IMR-90 (cell line): ENCODE measurements around the gene ZNF468. TPM values are rescaled to one million over a fixed set of nuclear protein-coding genes. Genes with fewer than 3 reads are reported as not detected.
"Not testable (repeated sequence)": the region's sequence is repeated elsewhere in the genome, so short reads cannot be mapped to it uniquely, and the experiment has no call there.

Experiments
- ATAC-seq: fragments of 200-7000 bp; cut with Tn5 transposase; 2 replicates; pipeline ENCODE4 v1.9.1; 2020; ENCODE audit warnings: low read depth, mild to moderate bottlenecking, moderate library complexity
- BruUV-seq: library from RNA; stranded (reverse); fragments of 400-500 nt; replicated peaks from 2 replicates; lab custom pipeline; 2021; lab: Mats Ljungman, UMichigan
- CTCF ChIA-PET: fragments of 300-600 bp; formaldehyde crosslinking; extraction: SDS; loops from one replicate; lab custom pipeline; 2021; ENCODE audit warnings: antibody characterized with exemption; lab: Yijun Ruan, JAX
- POLR2A ChIA-PET: fragments of 300-600 bp; sonication (Branson Sonifier 250); formaldehyde crosslinking; loops from one replicate; lab custom pipeline; 2022; ENCODE audit warnings: antibody characterized with exemption; ENCODE audit not compliant: unreplicated experiment; lab: Charles Lee
- DNase-seq: peaks from one replicate; pipeline ENCODE4 v3.0.0; 2013
- H2AFZ ChIP-seq: replicated peaks from 2 replicates; pipeline ENCODE3; 2013; ENCODE audit warnings: low read length, mild to moderate bottlenecking; ENCODE audit not compliant: poor library complexity
- H2AK5ac ChIP-seq: 2 replicates; pipeline ENCODE4 v1.6.1; 2013; ENCODE audit warnings: low read depth, low read length, inconsistent platforms
- H2AK9ac ChIP-seq: replicated peaks from 2 replicates; pipeline ENCODE3; 2013; ENCODE audit warnings: mild to moderate bottlenecking, low read depth, low read length, moderate library complexity; ENCODE audit not compliant: poor library complexity
- H2BK120ac ChIP-seq: 2 replicates; pipeline ENCODE4 v1.6.1; 2013; ENCODE audit warnings: low read depth, low read length, inconsistent platforms
- H2BK15ac ChIP-seq: 3 replicates; pipeline ENCODE4 v1.6.1; 2013; ENCODE audit warnings: low read depth, low read length, inconsistent platforms
- H2BK20ac ChIP-seq: 2 replicates; pipeline ENCODE4 v1.6.1; 2013; ENCODE audit warnings: low read depth, mild to moderate bottlenecking, inconsistent platforms, low read length, moderate library complexity
- H2BK5ac ChIP-seq: 2 replicates; pipeline ENCODE4 v1.6.1; 2013; ENCODE audit warnings: mild to moderate bottlenecking, low read depth, low read length, inconsistent platforms; ENCODE audit not compliant: poor library complexity, severe bottlenecking
- H3K14ac ChIP-seq: replicated peaks from 2 replicates; pipeline ENCODE4 v1.6.1; 2013; ENCODE audit warnings: low read depth, low read length, inconsistent platforms
- H3K18ac ChIP-seq: 2 replicates; pipeline ENCODE4 v1.6.1; 2013; ENCODE audit warnings: low read depth, low read length, control low read depth
- H3K23ac ChIP-seq: 2 replicates; pipeline ENCODE4 v1.6.1; 2013; ENCODE audit warnings: low read depth, low read length, inconsistent platforms
- H3K27ac ChIP-seq: 2 replicates; pipeline ENCODE4 v1.5.1; 2013; ENCODE audit warnings: mild to moderate bottlenecking, control low read depth, low read length; ENCODE audit not compliant: insufficient read depth
- H3K27me3 ChIP-seq: 2 replicates; pipeline ENCODE4 v1.6.1; 2013; ENCODE audit warnings: low read length; ENCODE audit not compliant: control insufficient read depth, insufficient read depth
- H3K36me3 ChIP-seq: 2 replicates; pipeline ENCODE4 v1.6.1; 2013; ENCODE audit warnings: low read length, mixed read lengths; ENCODE audit not compliant: control insufficient read depth, insufficient read depth
- H3K4ac ChIP-seq: 2 replicates; pipeline ENCODE4 v1.6.1; 2013; ENCODE audit warnings: low read depth, low read length, inconsistent platforms
- H3K4me1 ChIP-seq: 2 replicates; pipeline ENCODE4 v1.6.1; 2013; ENCODE audit warnings: low read length, mixed read lengths; ENCODE audit not compliant: control insufficient read depth, insufficient read depth
- H3K4me2 ChIP-seq: 2 replicates; pipeline ENCODE4 v1.6.1; 2013; ENCODE audit warnings: low read depth, mild to moderate bottlenecking, control low read depth, low read length, moderate library complexity
- H3K4me3 ChIP-seq: 2 replicates; pipeline ENCODE4 v1.5.1; 2013; ENCODE audit warnings: low read depth, mild to moderate bottlenecking, control low read depth, low read length, moderate library complexity; ENCODE audit not compliant: insufficient read depth
- H3K56ac ChIP-seq: 2 replicates; pipeline ENCODE4 v1.6.1; 2013; ENCODE audit warnings: low read length, inconsistent platforms; ENCODE audit not compliant: insufficient read depth; ENCODE audit errors: extremely low read depth
- H3K79me1 ChIP-seq, 2 experiments: 2 replicates each; pipeline ENCODE4 v1.6.1; 2013; ENCODE audit warnings: low read length in 2 of 2, inconsistent platforms in 1 of 2, low read depth in 1 of 2
- H3K9ac ChIP-seq: 2 replicates; pipeline ENCODE4 v1.6.1; 2013; ENCODE audit warnings: low read depth, low read length, control low read depth
- H3K9me1 ChIP-seq: 2 replicates; pipeline ENCODE4 v1.6.1; 2013; ENCODE audit warnings: low read length, inconsistent platforms; ENCODE audit not compliant: insufficient read depth
- H3K9me3 ChIP-seq: 2 replicates; pipeline ENCODE4 v1.6.1; 2013; ENCODE audit warnings: low read length; ENCODE audit not compliant: control insufficient read depth, insufficient read depth
- H4K20me1 ChIP-seq: 2 replicates; pipeline ENCODE4 v1.6.1; 2013; ENCODE audit warnings: low read length, inconsistent platforms; ENCODE audit not compliant: insufficient read depth
- H4K5ac ChIP-seq: 2 replicates; pipeline ENCODE4 v1.6.1; 2013; ENCODE audit warnings: mild to moderate bottlenecking, low read depth, low read length, control low read depth
- H4K8ac ChIP-seq, 2 experiments: 2 replicates each; pipeline ENCODE4 v1.6.1; 2013; ENCODE audit warnings: low read depth in 2 of 2, low read length in 2 of 2, control low read depth in 1 of 2, inconsistent platforms in 1 of 2
- H4K91ac ChIP-seq: 2 replicates; pipeline ENCODE4 v1.6.1; 2013; ENCODE audit warnings: low read depth, low read length, inconsistent platforms; ENCODE audit not compliant: insufficient read depth
- WGBS, 2 experiments: methylation state at CpG; one replicate each; pipeline versions ENCODE4 v1.1.5 to v1.1.7; 2013; ENCODE audit warnings: missing lambda C conversion rate in 2 of 2; ENCODE audit not compliant: insufficient read length in 1 of 2; ENCODE audit errors: extremely low coverage in 2 of 2; 5-methylcytosine and 5-hydroxymethylcytosine counted together
- dilution Hi-C: fragments of 300-500 bp; cut with HindIII; formaldehyde crosslinking; loops from one replicate; pipeline ENCODE4 v1.14.3; 2018; ENCODE audit warnings: low sequenced_read_pairs; ENCODE audit not compliant: unreplicated experiment
- in situ Hi-C: fragments of 300-500 bp; cut with MboI; formaldehyde crosslinking; loops from 3 replicates; pipeline ENCODE4 v1.14.3; 2019; ENCODE audit warnings: low sequenced_read_pairs, inconsistent platforms, mixed read lengths
- intact Hi-C: fragments of 100-400 bp; cut with micrococcal nuclease; formaldehyde crosslinking; loops from 2 replicates; pipeline ENCODE4 v1.10.0; 2022
- polyA plus RNA-seq, 3 experiments: library from polyadenylated mRNA; depleted of rRNA; stranded (reverse); fragments of >200 nt; gene quantifications; 2 replicates each; pipeline ENCODE4 v1.2.3, GENCODE V29; 2012; ENCODE audit warnings: low replicate concordance in 1 of 3
- total RNA-seq: library from RNA; depleted of rRNA; stranded (reverse); fragments of >200 nt; gene quantifications from 2 replicates; pipeline ENCODE4 v1.2.3, GENCODE V29; 2012

ZNF468 gene
- total and polyA plus RNA-seq, 2 of the 4 experiments (the other 2 are of a cell fraction) = 6.2 to 20.1 TPM

DNA sequence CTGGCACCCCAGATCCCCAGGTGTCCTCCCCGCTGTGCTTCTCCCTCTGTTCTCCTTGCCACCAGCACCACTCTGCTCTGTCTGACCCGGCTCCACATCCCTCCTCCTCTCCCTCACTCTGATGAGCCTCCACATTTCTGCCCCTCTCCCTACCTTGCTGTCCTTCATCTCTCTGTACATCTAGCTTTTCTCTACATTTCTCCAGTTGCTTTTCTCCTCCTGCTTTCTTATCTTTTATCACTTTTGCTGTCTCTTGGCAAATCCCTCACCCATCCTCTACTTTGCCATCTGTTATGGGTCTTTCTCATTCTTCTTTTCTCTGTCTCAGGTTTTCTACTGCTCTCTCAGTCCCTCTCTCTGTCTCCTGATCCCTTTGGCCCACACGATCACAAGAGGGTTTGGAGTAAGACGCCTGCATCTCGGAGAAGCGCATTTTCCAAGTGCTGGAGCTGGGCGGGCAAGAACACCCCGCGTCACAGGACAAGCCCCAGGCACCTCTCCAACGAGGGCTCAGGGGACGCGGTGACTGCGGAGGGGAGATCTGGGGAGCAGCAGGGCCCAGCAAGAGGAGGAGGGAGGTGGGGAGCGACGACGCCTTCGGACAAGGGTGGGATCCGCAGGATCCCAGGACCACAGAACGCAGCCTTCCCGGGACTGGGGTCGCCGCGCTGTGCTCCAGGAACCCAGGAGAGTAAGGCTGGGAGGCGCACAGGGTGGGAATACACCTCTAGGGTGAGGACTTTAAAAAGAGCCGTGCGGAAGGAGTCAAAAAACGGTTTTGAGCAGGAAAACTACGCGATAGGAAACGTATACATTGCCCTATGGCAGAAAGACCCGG lies 660 bp downstream of the ZNF468 start:
- H3K23ac ChIP-seq = 0 out of 2 replicates have a peak overlapping the region, but pooled peaks have one; percentile 38
- H2BK20ac ChIP-seq, POLR2A ChIA-PET, H3K9me3 ChIP-seq, in situ Hi-C loops, H4K20me1 ChIP-seq, H3K27me3 ChIP-seq, dilution Hi-C loops, H3K9me1 ChIP-seq, CTCF ChIA-PET, H2BK5ac ChIP-seq, H3K4me1 ChIP-seq, H2BK15ac ChIP-seq, H3K18ac ChIP-seq, H2AK5ac ChIP-seq: not testable (repeated sequence)
- peak overlapping the region; percentile 80 for H3K4me3 ChIP-seq
- 0 out of 2 replicates have a peak overlapping the region, but pooled peaks have one; percentile 8 for H2BK120ac ChIP-seq
- peak; percentile 15 for DNase-seq
- peak overlapping the region; percentile 24; the same call in 1 of the 2 replicates for H3K4ac ChIP-seq
- peak overlapping the region; percentile 59 for H3K56ac ChIP-seq
- H2AFZ ChIP-seq = peak overlapping the region; percentile 85
- H3K9ac ChIP-seq = peak overlapping the region; percentile 82
- peak overlapping the region; percentile 47; the same call in 1 of the 2 replicates for H4K91ac ChIP-seq
- H3K4me2 ChIP-seq = peak overlapping the region; percentile 68
- peak overlapping the region; percentile 83 to 96 for H4K8ac ChIP-seq
- TSS peak; percentile 25 for BruUV-seq
- peak; percentile 29 for ATAC-seq
- peak overlapping the region; percentile 50 for H3K27ac ChIP-seq
- 0% methylated on average over 6 of the region's 31 CpGs; no CpG with 5 or more reads in 1 of the 2 experiments for WGBS, 2 experiments
- intact Hi-C loops = loop anchor here (1.0 kb wide), 1 partner anchor 106 kb away; the partner anchor contains the start of gene ZNF816
- peaks cover 17% of the 10 kb centered on the region for H3K36me3 ChIP-seq
- H2AK9ac ChIP-seq = peak overlapping the region; percentile 24
- H3K14ac ChIP-seq = peak overlapping the region; percentile 66; the same call in 1 of the 2 replicates
- peaks cover 17 to 18% of the 10 kb centered on the region in 2 experiments for H3K79me1 ChIP-seq
- peak overlapping the region; percentile 55; the same call in 1 of the 2 replicates for H4K5ac ChIP-seq

DNA sequence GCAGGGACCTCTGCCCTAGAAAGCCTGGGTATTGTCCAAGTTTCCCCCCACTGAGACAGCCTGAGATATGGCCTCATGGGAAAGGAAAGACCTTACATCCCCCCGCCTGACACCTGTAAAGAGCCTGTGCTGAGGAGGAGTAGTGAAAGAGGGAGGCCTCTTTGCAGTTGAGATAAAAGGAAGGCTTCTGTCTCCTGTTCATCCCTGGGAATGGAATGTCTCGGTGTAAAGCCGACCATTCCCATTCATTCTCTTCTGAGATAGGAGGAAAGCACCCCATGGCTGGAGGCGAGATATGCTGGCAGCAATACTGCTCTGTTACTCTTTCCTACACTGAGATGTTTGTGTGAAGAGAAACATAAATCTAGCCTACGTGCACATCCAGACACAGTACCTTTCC lies 10.1 kb downstream of the ZNF468 start:
- H3K27me3 ChIP-seq, H4K91ac ChIP-seq, H4K20me1 ChIP-seq, intact Hi-C loops, H3K56ac ChIP-seq, H2AK9ac ChIP-seq, H3K4ac ChIP-seq, dilution Hi-C loops, ATAC-seq, H3K4me3 ChIP-seq, in situ Hi-C loops, H4K5ac ChIP-seq, H3K4me2 ChIP-seq, H2AK5ac ChIP-seq, H3K9me1 ChIP-seq, BruUV-seq, H3K4me1 ChIP-seq, H3K27ac ChIP-seq, H2BK5ac ChIP-seq, CTCF ChIA-PET, H3K79me1 ChIP-seq, H2BK120ac ChIP-seq, H2BK20ac ChIP-seq, H2AFZ ChIP-seq, H3K18ac ChIP-seq, H3K23ac ChIP-seq, H4K8ac ChIP-seq, DNase-seq, H2BK15ac ChIP-seq, H3K9ac ChIP-seq, POLR2A ChIA-PET, H3K14ac ChIP-seq: not testable (repeated sequence)
- peaks cover 37% of the 10 kb centered on the region for H3K9me3 ChIP-seq
- peaks cover 75% of the 10 kb centered on the region for H3K36me3 ChIP-seq
- no CpG with 5 or more reads among the region's 5 CpGs for WGBS, 2 experiments
